SJSA1 (cell line): ENCODE results near the gene ANGPTL4. TPM values are rescaled to one million over a fixed set of nuclear protein-coding genes. Genes with fewer than 3 reads are reported as not detected.
"Not testable (repeated sequence)": the region's sequence is repeated elsewhere in the genome, so short reads cannot be mapped to it uniquely, and the experiment has no call there.

Source experiments
- DNase-seq, 2 experiments: peaks; one replicate each; pipeline ENCODE4 v3.0.0-alpha.2; 2015 to 2020; ENCODE audit warnings: low spot score in 2 of 2, low read depth in 1 of 2
- H3K27ac ChIP-seq: fragments of 250-450 bp; sonication (Bioruptor Pico); 2 replicates; pipeline ENCODE4 v1.5.1; 2020; ENCODE audit warnings: mild to moderate bottlenecking, moderate library complexity
- H3K27me3 ChIP-seq: fragments of 250-450 bp; sonication (Bioruptor Pico); replicated peaks from 2 replicates; pipeline ENCODE4 v1.5.1; 2020; ENCODE audit warnings: mild to moderate bottlenecking, moderate library complexity
- H3K36me3 ChIP-seq: fragments of 250-450 bp; sonication (Bioruptor Pico); 2 replicates; pipeline ENCODE4 v1.5.1; 2020; ENCODE audit warnings: mild to moderate bottlenecking
- H3K4me1 ChIP-seq: fragments of 250-450 bp; sonication (Bioruptor Pico); replicated peaks from 2 replicates; pipeline ENCODE4 v1.6.1; 2021; ENCODE audit warnings: mild to moderate bottlenecking
- H3K4me3 ChIP-seq: fragments of 250-450 bp; sonication (Bioruptor Pico); 2 replicates; pipeline ENCODE4 v1.5.1; 2020; ENCODE audit warnings: mild to moderate bottlenecking
- H3K9me3 ChIP-seq: fragments of 250-450 bp; sonication (Bioruptor Pico); replicated peaks from 2 replicates; pipeline ENCODE4 v1.5.1; 2020; ENCODE audit warnings: mild to moderate bottlenecking
- total RNA-seq: library from RNA; depleted of rRNA; stranded (reverse); fragments of >200 nt; shearing (Covaris generic); gene quantifications from 2 replicates; pipeline ENCODE4 v1.2.3, GENCODE V29; 2014; rRNA removed

The ANGPTL4 gene, protein sequence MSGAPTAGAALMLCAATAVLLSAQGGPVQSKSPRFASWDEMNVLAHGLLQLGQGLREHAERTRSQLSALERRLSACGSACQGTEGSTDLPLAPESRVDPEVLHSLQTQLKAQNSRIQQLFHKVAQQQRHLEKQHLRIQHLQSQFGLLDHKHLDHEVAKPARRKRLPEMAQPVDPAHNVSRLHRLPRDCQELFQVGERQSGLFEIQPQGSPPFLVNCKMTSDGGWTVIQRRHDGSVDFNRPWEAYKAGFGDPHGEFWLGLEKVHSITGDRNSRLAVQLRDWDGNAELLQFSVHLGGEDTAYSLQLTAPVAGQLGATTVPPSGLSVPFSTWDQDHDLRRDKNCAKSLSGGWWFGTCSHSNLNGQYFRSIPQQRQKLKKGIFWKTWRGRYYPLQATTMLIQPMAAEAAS
- total RNA-seq, result 1.5 and 3.4 TPM in 2 replicates

DNA sequence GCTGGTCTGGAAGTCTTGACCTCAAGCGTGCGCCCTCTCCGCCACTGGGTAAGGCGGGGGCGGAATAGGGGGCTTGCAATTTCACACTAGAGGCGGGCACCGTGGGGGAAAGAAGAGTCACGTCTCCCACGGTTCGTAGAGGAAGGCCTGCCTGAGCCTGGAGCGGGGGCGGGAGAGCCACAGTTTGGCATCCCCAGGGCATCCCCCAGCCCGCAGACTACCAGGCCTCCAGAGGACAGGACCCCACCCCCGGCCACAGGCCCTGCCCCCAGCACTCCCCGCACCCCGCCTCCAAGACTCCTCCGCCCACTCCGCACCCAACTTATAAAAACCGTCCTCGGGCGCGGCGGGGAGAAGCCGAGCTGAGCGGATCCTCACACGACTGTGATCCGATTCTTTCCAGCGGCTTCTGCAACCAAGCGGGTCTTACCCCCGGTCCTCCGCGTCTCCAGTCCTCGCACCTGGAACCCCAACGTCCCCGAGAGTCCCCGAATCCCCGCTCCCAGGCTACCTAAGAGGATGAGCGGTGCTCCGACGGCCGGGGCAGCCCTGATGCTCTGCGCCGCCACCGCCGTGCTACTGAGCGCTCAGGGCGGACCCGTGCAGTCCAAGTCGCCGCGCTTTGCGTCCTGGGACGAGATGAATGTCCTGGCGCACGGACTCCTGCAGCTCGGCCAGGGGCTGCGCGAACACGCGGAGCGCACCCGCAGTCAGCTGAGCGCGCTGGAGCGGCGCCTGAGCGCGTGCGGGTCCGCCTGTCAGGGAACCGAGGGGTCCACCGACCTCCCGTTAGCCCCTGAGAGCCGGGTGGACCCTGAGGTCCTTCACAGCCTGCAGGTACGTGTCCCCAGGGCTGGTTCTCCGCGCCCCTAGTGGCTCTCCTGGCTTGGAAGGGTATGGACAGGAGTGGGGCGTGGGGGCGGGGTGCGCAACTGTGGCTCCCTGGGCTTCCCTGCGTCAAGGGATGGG lies at the start of gene ANGPTL4:
Gene ANGPTL4 (plus strand): TSS at position 353 of the 969 bp plus-strand sequence. CDS start 167 bp downstream, at position 520.
- Histone ChIP-seq H3K4me1 (peaks cover 43% of the 10 kb centered on the region), H3K4me3 (peak within 1 kb of the TSS; percentile 39), H3K27ac (peak within 1 kb of the TSS; percentile 30; the same call in 1 of the 2 replicates), H3K9me3 (peaks cover 5% of the 10 kb centered on the region), H3K36me3 (no peaks in the 10 kb centered on the region), H3K27me3 (no peaks in the 10 kb centered on the region)
- DNase-seq, result peak; percentile 77 to 84

DNA sequence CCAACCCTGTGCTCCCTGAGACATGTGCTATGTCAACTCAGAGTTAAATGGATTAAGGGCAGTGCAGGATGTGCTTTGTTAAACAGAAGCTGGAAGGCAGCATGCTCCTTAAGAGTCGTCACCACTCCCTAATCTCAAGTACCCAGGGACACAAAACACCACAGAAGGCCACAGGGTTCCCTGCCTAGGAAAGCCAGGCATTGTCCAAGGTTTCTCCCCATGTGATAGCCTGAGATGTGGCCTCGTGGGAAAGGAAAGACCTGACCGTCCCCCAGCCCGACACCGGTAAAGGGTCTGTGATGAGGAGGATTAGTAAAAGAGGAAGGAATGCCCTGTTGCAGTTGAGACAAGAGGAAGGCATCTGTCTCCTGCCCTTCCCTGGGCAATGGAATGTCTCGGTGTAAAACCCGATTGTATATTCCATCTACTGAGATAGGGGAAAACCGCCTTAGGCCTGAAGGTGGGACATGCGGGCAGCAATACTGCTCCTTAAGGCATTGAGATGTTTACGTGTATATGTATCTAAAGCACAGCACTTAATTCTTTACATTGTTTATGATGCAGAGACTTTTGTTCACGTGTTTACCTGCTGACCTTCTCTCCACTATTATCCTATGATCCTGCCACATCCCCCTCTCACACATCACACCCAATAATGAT lies 48.8 kb upstream of the ANGPTL4 start:
- not testable (repeated sequence) for H3K4me1 ChIP-seq, H3K27me3 ChIP-seq, H3K9me3 ChIP-seq, H3K27ac ChIP-seq, H3K4me3 ChIP-seq, DNase-seq
- peaks cover 63% of the 10 kb centered on the region for H3K36me3 ChIP-seq

DNA sequence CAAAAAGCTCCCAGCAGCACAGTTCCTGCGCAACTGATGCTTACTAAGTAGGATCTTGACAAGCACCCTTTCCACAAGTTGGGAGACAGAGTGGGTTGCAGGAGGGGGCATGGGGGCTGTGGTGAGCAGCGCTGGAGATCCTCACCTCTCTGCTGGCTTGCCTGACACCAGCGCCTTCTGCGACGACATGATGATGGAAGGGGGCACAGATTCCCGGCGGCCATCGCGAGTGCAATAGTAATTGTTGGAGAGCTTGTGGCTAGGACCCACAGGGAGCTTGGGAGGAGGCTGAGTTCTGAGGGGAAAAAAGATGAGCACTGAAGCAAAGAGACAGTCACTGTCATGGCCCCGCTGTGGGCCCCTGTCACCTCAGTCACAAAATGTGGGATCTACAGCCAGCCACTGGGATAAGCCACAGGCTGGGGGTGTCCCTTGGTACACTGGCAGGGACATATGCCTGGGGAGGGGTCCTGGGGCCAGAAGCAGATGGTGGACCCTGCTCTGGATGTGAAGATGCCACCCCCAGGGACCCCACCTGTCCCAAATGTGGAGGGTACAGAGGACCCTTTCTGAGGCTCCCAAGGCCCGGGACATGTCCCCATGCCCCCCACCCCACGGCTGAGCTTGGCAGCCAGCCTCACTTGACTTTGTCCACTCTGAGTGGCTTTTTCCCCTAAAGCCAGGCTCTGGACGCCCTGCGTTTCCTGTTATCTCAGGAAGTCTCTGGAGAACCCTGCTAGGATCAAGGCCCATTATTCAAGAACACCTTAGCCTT lies 47.4 kb upstream of the ANGPTL4 start:
- H3K36me3 ChIP-seq, result peaks cover 54% of the 10 kb centered on the region
- H3K9me3 ChIP-seq, result no peaks in the 10 kb centered on the region
- peaks cover 7% of the 10 kb centered on the region for H3K4me1 ChIP-seq
- no peak for DNase-seq
- no peak overlapping the region for H3K27ac ChIP-seq
- no peaks in the 10 kb centered on the region for H3K27me3 ChIP-seq
- no peak overlapping the region for H3K4me3 ChIP-seq

DNA sequence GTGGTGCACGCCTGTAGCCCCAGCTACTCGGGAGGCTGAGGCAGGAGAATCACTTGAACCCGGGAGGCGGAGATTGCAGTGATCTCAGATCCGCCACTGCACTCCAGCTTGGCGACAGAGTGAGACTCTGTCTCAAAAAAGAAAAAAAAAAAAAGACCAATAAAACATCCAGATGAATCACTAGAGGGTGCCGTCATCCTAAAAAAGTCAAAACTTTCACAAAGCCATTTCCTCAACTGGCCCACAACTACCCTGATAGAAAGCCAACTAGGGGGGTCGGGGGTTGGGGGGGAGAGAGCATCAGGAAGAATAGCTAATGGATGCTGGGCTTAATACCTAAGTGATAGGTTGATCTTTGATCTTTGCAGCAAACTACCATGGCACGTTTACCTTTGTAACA lies 45.1 kb upstream of the ANGPTL4 start:
- not testable (repeated sequence) for H3K27ac ChIP-seq, H3K4me3 ChIP-seq, H3K27me3 ChIP-seq, DNase-seq, H3K9me3 ChIP-seq
- Histone ChIP-seq H3K36me3 (peaks cover 59% of the 10 kb centered on the region), H3K4me1 (peaks cover 21% of the 10 kb centered on the region)

DNA sequence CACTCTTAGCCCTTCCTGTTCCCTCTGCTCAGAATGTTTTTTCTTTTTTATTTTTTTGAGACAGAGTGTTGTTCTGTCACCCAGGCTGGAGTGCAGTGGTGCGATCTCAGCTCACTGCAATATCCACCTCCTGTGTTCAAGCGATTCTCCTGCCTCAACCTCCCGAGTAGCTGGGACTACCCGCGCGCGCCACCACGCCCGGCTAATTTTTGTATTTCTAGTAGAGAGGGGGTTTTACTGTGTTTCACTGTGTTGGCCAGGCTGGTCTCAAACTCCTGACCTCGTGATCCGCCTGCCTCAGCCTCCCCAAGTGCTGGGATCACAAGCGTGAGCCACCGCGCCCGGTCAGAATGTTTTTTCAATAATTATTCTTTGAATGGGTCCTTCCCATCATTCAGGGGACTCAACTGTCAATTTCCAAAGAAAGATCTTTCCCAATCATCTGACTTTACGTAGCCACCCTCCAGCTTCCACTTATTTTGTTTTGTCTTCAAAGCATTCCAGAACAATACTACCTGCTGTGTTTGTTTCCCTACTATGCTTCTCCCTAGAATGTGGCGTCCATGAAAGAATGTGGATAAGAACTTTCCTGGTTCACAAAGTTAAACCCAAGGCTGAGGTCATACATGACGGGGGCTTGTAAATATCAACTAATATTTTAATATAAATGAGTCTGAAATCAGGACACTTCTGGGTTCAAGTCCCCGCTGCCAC lies 44.0 kb upstream of the ANGPTL4 start:
- DNase-seq, result no peak
- Histone ChIP-seq H3K4me1 (peaks cover 21% of the 10 kb centered on the region), H3K27me3 (no peaks in the 10 kb centered on the region), H3K27ac (no peak overlapping the region), H3K4me3 (peak overlapping the region; percentile 72), H3K36me3 (peaks cover 59% of the 10 kb centered on the region), H3K9me3 (no peaks in the 10 kb centered on the region)

DNA sequence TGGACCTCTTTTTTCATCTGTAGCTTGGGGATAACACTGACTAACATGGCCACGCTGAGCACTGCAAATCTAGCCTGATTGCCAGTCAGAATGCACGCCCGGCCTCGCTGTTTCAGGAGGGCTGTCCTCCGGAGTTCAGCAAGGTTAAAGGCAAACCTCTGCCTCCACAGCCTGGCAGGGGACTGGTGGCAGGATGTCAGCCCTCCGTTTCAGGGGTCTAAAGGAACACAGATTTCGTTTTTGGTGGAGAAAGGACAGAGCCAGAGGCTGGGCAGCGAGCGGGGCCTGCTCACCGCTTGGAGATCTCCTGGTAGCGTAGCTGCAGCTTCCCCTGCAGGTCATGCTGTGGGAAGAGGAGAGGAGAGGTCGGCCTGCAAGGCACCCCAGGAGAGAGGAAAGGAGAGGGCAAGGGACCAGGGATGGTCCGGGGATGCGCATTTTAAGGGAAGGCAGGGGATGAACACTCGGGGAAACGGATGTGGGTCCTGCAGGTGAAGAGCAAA lies 43.3 kb upstream of the ANGPTL4 start:
- peaks cover 58% of the 10 kb centered on the region for H3K36me3 ChIP-seq

DNA sequence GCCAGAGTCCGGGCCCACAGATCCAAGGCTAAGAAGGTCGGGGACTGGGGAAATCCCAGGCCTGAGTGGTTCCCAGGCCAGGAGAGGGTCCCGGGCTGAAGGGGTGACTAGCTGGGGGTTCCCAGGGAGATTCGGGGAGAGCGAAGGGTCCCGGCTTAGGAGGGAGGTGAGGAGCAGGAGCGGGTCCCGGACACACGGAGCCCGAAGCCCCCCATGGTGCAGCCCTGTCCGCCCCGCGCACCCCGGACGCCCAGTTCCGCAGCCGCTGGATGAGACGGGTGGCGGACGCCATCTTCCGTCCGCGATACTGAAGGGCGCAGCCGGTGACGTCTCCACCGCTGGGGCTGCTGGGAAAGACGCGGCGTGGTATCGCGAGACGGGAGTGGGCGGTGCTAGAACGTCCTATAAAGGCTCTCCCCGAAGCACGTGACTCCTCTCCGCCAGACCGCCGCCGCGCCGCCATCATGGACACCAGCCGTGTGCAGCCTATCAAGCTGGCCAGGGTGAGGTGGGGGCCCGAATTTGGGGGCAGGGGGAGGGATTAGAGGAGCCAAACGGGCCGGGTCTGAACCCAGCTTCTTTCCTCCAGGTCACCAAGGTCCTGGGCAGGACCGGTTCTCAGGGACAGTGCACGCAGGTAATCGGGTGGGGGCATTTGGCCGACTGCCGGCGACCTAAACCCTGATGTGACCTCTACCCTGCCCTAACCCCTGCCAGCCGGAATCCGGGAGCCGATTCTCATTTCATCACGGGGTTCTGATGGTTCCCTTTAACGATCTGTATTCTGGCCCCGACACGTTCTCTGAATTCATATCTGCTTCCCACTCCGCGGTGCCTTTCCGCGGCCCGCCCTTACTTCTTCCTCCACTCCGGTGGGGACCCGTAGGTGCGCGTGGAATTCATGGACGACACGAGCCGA lies 42.6 kb upstream of the ANGPTL4 start, which contains the start of the genes NDUFA7 and RPS28:
Gene NDUFA7 (minus strand): TSS at position 309 of the 919 bp plus-strand sequence. CDS start 17 bp downstream, at position 292.
Gene RPS28 (plus strand): TSS at position 430 of the 919 bp plus-strand sequence. CDS start 35 bp downstream, at position 465.
- H3K27ac ChIP-seq, result peak within 1 kb of the TSS; percentile 74
- peaks cover 3% of the 10 kb centered on the region; the same call in 1 of the 2 replicates for H3K9me3 ChIP-seq
- peak within 1 kb of the TSS; percentile 72 for H3K4me3 ChIP-seq
- H3K4me1 ChIP-seq, result peaks cover 21% of the 10 kb centered on the region
- H3K27me3 ChIP-seq, result no peaks in the 10 kb centered on the region
- H3K36me3 ChIP-seq, result peaks cover 51% of the 10 kb centered on the region
- peak; percentile 92 to 97 for DNase-seq

More for the DNA sequence above, 43.3 kb upstream of the ANGPTL4 start:
- H3K4me1 ChIP-seq, result peaks cover 21% of the 10 kb centered on the region
- H3K9me3 ChIP-seq, result no peaks in the 10 kb centered on the region
- peak overlapping the region; percentile 72 for H3K4me3 ChIP-seq
- DNase-seq, result no peak
- H3K27ac ChIP-seq, result peak overlapping the region; percentile 74
- H3K27me3 ChIP-seq, result no peaks in the 10 kb centered on the region

DNA sequence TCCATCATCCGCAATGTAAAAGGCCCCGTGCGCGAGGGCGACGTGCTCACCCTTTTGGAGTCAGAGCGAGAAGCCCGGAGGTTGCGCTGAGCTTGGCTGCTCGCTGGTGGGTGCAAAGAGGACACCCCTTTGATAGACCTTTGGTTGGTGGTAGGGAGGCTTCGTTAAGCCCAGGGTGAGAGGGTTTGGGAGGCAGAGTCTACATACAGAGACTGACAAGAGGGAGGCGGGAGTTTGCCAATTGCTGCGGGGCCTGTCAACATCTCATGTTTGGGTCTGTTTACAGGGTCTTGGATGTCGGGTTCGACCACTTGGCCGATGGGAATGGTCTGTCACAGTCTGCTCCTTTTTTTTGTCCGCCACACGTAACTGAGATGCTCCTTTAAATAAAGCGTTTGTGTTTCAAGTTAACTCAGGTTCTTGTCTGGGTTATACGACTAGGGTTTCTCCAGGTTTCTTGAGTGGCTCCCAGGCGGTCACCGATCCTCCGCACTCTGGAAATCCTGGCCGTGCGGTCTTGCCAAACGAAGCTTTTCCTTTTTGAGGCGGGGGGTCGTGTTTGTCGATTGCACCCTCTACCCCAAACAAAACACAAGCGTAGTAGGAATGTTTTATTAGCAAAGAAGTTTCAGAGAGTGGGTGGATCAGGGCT lies 41.8 kb upstream of the ANGPTL4 start:
- Histone ChIP-seq H3K4me1 (peaks cover 21% of the 10 kb centered on the region), H3K9me3 (peaks cover 3% of the 10 kb centered on the region; the same call in 1 of the 2 replicates), H3K36me3 (peaks cover 45% of the 10 kb centered on the region), H3K27me3 (no peaks in the 10 kb centered on the region), H3K4me3 (peak overlapping the region; percentile 72), H3K27ac (peak overlapping the region; percentile 74)
- no peak for DNase-seq

DNA sequence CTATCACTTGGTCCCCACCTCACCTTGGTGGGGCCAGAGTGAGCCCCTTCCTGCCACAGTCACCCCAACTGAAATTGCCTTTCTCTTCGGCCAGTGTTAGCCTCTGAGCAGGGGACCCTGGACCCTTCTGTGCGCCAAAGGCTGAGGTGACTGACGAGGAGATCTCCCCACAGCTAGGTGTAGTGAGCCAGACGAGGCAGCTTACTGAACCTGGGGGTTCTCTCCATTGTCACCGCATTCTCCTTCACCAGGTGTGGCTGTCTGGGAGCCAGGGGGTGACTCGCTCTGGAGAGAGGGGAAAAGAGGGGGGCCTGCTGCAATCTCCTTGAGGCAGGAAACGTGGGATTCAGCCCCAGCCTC lies 41.3 kb upstream of the ANGPTL4 start:
- Histone ChIP-seq H3K36me3 (peaks cover 42% of the 10 kb centered on the region), H3K27ac (no peak overlapping the region), H3K4me1 (peaks cover 21% of the 10 kb centered on the region), H3K4me3 (peak overlapping the region; percentile 72), H3K27me3 (no peaks in the 10 kb centered on the region), H3K9me3 (peaks cover 3% of the 10 kb centered on the region; the same call in 1 of the 2 replicates)
- no peak for DNase-seq

DNA sequence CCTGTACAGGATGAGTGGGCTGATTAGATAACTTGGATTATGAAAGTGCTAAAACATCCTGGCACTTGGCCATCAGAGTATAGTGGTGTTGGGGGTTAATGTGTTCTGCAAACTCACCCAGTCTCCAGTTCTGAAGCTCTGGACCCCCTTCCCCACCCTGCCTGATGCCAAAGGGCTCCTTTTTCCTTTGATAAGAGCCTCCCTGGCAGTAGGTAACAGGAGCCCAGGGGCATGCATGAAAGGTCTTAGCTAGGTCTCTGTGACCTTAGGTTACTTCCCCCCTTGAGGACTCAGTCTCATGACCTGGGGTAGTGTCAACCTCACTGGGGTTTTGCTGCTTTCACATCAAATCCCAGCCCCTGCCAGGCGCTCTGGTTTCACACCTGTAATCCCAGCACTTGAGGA lies 40.2 kb upstream of the ANGPTL4 start:
- H3K9me3 ChIP-seq, result peaks cover 3% of the 10 kb centered on the region; the same call in 1 of the 2 replicates
- H3K27me3 ChIP-seq, result no peaks in the 10 kb centered on the region
- peaks cover 36% of the 10 kb centered on the region for H3K36me3 ChIP-seq
- no peak for DNase-seq
- H3K27ac ChIP-seq, result no peak overlapping the region
- H3K4me3 ChIP-seq, result no peak overlapping the region
- peaks cover 21% of the 10 kb centered on the region for H3K4me1 ChIP-seq
